H1 (cell line): ENCODE results near the gene KLHL1. TPM values are rescaled to one million over a fixed set of nuclear protein-coding genes. Genes with fewer than 3 reads are reported as not detected.

Experiments used
- CTCF ChIA-PET: fragments of 300-600 bp; sonication (Branson Sonifier 250); formaldehyde crosslinking; loops from one replicate; lab custom pipeline; 2021; ENCODE audit not compliant: partially characterized antibody; lab: Charles Lee
- POLR2A ChIA-PET: fragments of 300-600 bp; sonication (Branson Sonifier 250); formaldehyde crosslinking; loops from one replicate; lab custom pipeline; 2021; ENCODE audit warnings: inconsistent platforms; ENCODE audit not compliant: partially characterized antibody; lab: Charles Lee
- DNase-seq, 2 experiments: peaks; one replicate each; pipeline versions ENCODE4 v3.0.0 to v3.0.0-alpha.2; 2010 to 2022; ENCODE audit warnings: low spot score in 2 of 2, low read depth in 1 of 2, mixed read lengths in 1 of 2
- FAIRE-seq: peaks from 2 replicates; lab custom pipeline; 2011; peaks lifted over from hg19 to GRCh38; lab: Jason Lieb, UNC
- H2AFZ ChIP-seq: 2 replicates; pipeline ENCODE4 v1.8.1; 2012; ENCODE audit warnings: low read length, inconsistent platforms
- H2AK5ac ChIP-seq: 2 replicates; pipeline ENCODE4 v1.6.1; 2013; ENCODE audit warnings: low read depth, low read length
- H2BK120ac ChIP-seq: replicated peaks from 2 replicates; pipeline ENCODE3; 2013; ENCODE audit warnings: low read depth, low read length, inconsistent platforms
- H2BK12ac ChIP-seq: 2 replicates; pipeline ENCODE4 v1.6.1; 2013; ENCODE audit warnings: low read depth, low read length
- H2BK15ac ChIP-seq: 2 replicates; pipeline ENCODE4 v1.6.1; 2013; ENCODE audit warnings: low read length
- H2BK20ac ChIP-seq: 2 replicates; pipeline ENCODE4 v1.6.1; 2013; ENCODE audit warnings: low read length
- H2BK5ac ChIP-seq: 2 replicates; pipeline ENCODE4 v1.6.1; 2013; ENCODE audit warnings: low read depth, low read length
- H3K14ac ChIP-seq: 2 replicates; pipeline ENCODE4 v1.6.1; 2013; ENCODE audit warnings: inconsistent platforms; ENCODE audit not compliant: insufficient read length
- H3K18ac ChIP-seq: 2 replicates; pipeline ENCODE4 v1.6.1; 2013; ENCODE audit warnings: low read length; ENCODE audit errors: extremely low read depth
- H3K23ac ChIP-seq: 2 replicates; pipeline ENCODE4 v1.6.1; 2013; ENCODE audit warnings: inconsistent platforms; ENCODE audit not compliant: insufficient read length
- H3K23me2 ChIP-seq: 2 replicates; pipeline ENCODE4 v1.6.1; 2013; ENCODE audit warnings: low read depth, low read length
- H3K27ac ChIP-seq: 2 replicates; pipeline ENCODE4 v1.6.1; 2011; ENCODE audit warnings: low read depth, low read length, inconsistent platforms
- H3K27me3 ChIP-seq, 4 experiments: replicated peaks in 1 of 4; 1 replicate in 1 of 4; 2 replicates in 3 of 4; pipeline versions ENCODE4 v1.6.1 to v1.8.1; 2011 to 2013; ENCODE audit warnings: low read length in 3 of 4, mild to moderate bottlenecking in 3 of 4, inconsistent platforms in 2 of 4, mixed read lengths in 2 of 4, moderate library complexity in 1 of 4; ENCODE audit not compliant: control insufficient read depth in 3 of 4, insufficient read depth in 3 of 4; ENCODE audit errors: extremely low read depth in 1 of 4
- H3K36me3 ChIP-seq, 4 experiments: 2 replicates each; pipeline versions ENCODE4 v1.6.1 to v1.8.1; 2011 to 2013; ENCODE audit warnings: mild to moderate bottlenecking in 4 of 4, low read length in 3 of 4, moderate library complexity in 2 of 4, control low read depth in 1 of 4, inconsistent platforms in 1 of 4; ENCODE audit not compliant: insufficient read depth in 4 of 4, control insufficient read depth in 2 of 4
- H3K4ac ChIP-seq: replicated peaks from 2 replicates; pipeline ENCODE3; 2013; ENCODE audit warnings: low read length, low read depth, mixed read lengths, inconsistent platforms; ENCODE audit not compliant: insufficient read length
- H3K4me1 ChIP-seq, 4 experiments: replicated peaks in 1 of 4; 1 replicate in 1 of 4; 2 replicates in 3 of 4; pipeline versions ENCODE4 v1.6.1 to v1.8.1; 2011 to 2013; ENCODE audit warnings: low read length in 3 of 4, inconsistent platforms in 2 of 4, mixed read lengths in 1 of 4; ENCODE audit not compliant: insufficient read depth in 4 of 4, control insufficient read depth in 3 of 4
- H3K4me2 ChIP-seq, 2 experiments: 2 replicates each; pipeline versions ENCODE4 v1.6.1 to v1.8.1; 2011 to 2013; ENCODE audit warnings: low read depth in 2 of 2, low read length in 2 of 2, control low read depth in 1 of 2, inconsistent platforms in 1 of 2, mild to moderate bottlenecking in 1 of 2; ENCODE audit not compliant: insufficient read depth in 1 of 2
- H3K4me3 ChIP-seq, 4 experiments: fragments of 200-600, 300-600 bp in 1 of 4; sonication (generic), shearing (Covaris generic), sonication (Bioruptor Twin) in 1 of 4; 2 replicates each; pipeline versions ENCODE4 v1.5.1 to v1.8.1; 2011 to 2016; ENCODE audit warnings: low read length in 4 of 4, low read depth in 3 of 4, control low read depth in 2 of 4, inconsistent platforms in 2 of 4, mild to moderate bottlenecking in 2 of 4, mixed read lengths in 1 of 4, moderate library complexity in 1 of 4; ENCODE audit not compliant: insufficient read depth in 2 of 4; ENCODE audit errors: extremely low read depth in 1 of 4
- H3K56ac ChIP-seq: replicated peaks from 2 replicates; pipeline ENCODE3; 2013; ENCODE audit warnings: low read depth, mild to moderate bottlenecking, mixed read lengths, low read length, inconsistent platforms; ENCODE audit not compliant: insufficient read length
- H3K79me1 ChIP-seq: 2 replicates; pipeline ENCODE4 v1.6.1; 2013; ENCODE audit warnings: low read depth, low read length, control low read depth
- H3K79me2 ChIP-seq, 2 experiments: 2 replicates each; pipeline versions ENCODE4 v1.6.1 to v1.8.1; 2012 to 2013; ENCODE audit warnings: low read length in 2 of 2, mild to moderate bottlenecking in 2 of 2, inconsistent platforms in 1 of 2; ENCODE audit not compliant: insufficient read depth in 2 of 2, control insufficient read depth in 1 of 2
- H3K9ac ChIP-seq, 4 experiments: replicated peaks in 1 of 4; 1 replicate in 1 of 4; 2 replicates in 3 of 4; pipeline versions ENCODE4 v1.6.1 to v1.8.1; 2011 to 2013; ENCODE audit warnings: low read depth in 3 of 4, low read length in 3 of 4, control low read depth in 2 of 4, mild to moderate bottlenecking in 2 of 4, moderate library complexity in 2 of 4, inconsistent platforms in 1 of 4; ENCODE audit errors: extremely low read depth in 1 of 4
- H3K9me3 ChIP-seq, 2 experiments: 2 replicates each; pipeline versions ENCODE4 v1.6.1 to v1.8.1; 2012 to 2013; ENCODE audit warnings: mild to moderate bottlenecking in 2 of 2, moderate library complexity in 2 of 2, control low read depth in 1 of 2, inconsistent platforms in 1 of 2, low read depth in 1 of 2, low read length in 1 of 2, mixed read lengths in 1 of 2; ENCODE audit not compliant: insufficient read depth in 2 of 2
- H4K20me1 ChIP-seq, 2 experiments: replicated peaks in 1 of 2; 2 replicates each; pipeline versions ENCODE3 to v1.8.1; 2011 to 2013; ENCODE audit warnings: inconsistent platforms in 2 of 2, low read length in 2 of 2, mild to moderate bottlenecking in 1 of 2; ENCODE audit not compliant: insufficient read depth in 2 of 2, control insufficient read depth in 1 of 2
- H4K5ac ChIP-seq: 2 replicates; pipeline ENCODE4 v1.6.1; 2013; ENCODE audit warnings: low read length, low read depth, mixed read lengths, inconsistent platforms; ENCODE audit not compliant: insufficient read length
- H4K8ac ChIP-seq: 2 replicates; pipeline ENCODE4 v1.8.0; 2013; ENCODE audit warnings: mild to moderate bottlenecking, moderate library complexity, low read length, inconsistent platforms; ENCODE audit not compliant: insufficient read depth; ENCODE audit errors: extremely low read depth
- H4K91ac ChIP-seq: replicated peaks from 2 replicates; pipeline ENCODE3; 2013; ENCODE audit warnings: low read length, mixed read lengths, inconsistent platforms; ENCODE audit not compliant: insufficient read length
- CBX5 ChIP-seq: fragments of 300-800, 300-1000 bp; sonication (generic); IDR thresholded peaks from 2 replicates; pipeline ENCODE4 v1.7.1; 2016; ENCODE audit warnings: antibody characterized with exemption, low read length, low read depth
- CHD2 ChIP-seq: IDR thresholded peaks from 2 replicates; pipeline ENCODE4 v1.6.1; 2012; ENCODE audit warnings: low read length, improper control_type of control experiment
- EP300 ChIP-seq, 2 experiments: IDR thresholded peaks; 1 replicate in 1 of 2; 2 replicates in 1 of 2; pipeline ENCODE4 v1.6.1; 2011 to 2012; ENCODE audit warnings: low read depth in 2 of 2, low read length in 2 of 2, mild to moderate bottlenecking in 2 of 2, borderline replicate concordance in 1 of 2, inconsistent platforms in 1 of 2, moderate library complexity in 1 of 2
- JUN ChIP-seq: IDR thresholded peaks from 2 replicates; pipeline ENCODE4 v1.6.1; 2011; ENCODE audit warnings: low read depth, mild to moderate bottlenecking, improper control_type of control experiment, low read length
- KDM5A ChIP-seq: fragments of 200-600 bp; IDR thresholded peaks from 2 replicates; pipeline ENCODE4 v1.7.1; 2012; ENCODE audit warnings: mild to moderate bottlenecking, low read length, inconsistent platforms, mixed read lengths
- NANOG ChIP-seq: IDR thresholded peaks from 2 replicates; pipeline ENCODE4 v1.6.1; 2011; ENCODE audit warnings: low read length, low read depth, mild to moderate bottlenecking, inconsistent platforms; ENCODE audit not compliant: insufficient read depth, poor library complexity, severe bottlenecking
- RAD21 ChIP-seq, 2 experiments: IDR thresholded peaks in 1 of 2; conservative IDR thresholded peaks in 1 of 2; 2 replicates each; pipeline ENCODE4 v1.6.1; 2011; ENCODE audit warnings: low read depth in 2 of 2, low read length in 2 of 2, improper control_type of control experiment in 1 of 2, inconsistent platforms in 1 of 2, mild to moderate bottlenecking in 1 of 2, moderate library complexity in 1 of 2
- RBBP5 ChIP-seq: IDR thresholded peaks from 2 replicates; pipeline ENCODE4 v1.7.1; 2012; ENCODE audit warnings: low read depth, mild to moderate bottlenecking, inconsistent platforms, low read length, moderate library complexity, borderline replicate concordance
- RXRA ChIP-seq: IDR thresholded peaks from 2 replicates; pipeline ENCODE4 v1.6.1; 2011; ENCODE audit warnings: low read depth, mild to moderate bottlenecking, low read length, moderate library complexity; ENCODE audit not compliant: insufficient read depth
- SIX5 ChIP-seq: IDR thresholded peaks from 2 replicates; pipeline ENCODE4 v1.6.1; 2011; ENCODE audit warnings: mild to moderate bottlenecking, low read depth, low read length
- SP1 ChIP-seq: IDR thresholded peaks from 2 replicates; pipeline ENCODE4 v1.6.1; 2011; ENCODE audit warnings: low read depth, low read length
- WGBS, 2 experiments: shearing (Covaris generic) in 1 of 2; methylation state at CpG; one replicate each; pipeline versions ENCODE4 v1.1.6 to v1.1.7; 2013 to 2015; ENCODE audit warnings: low lambda C conversion rate in 2 of 2, mixed read lengths in 2 of 2, inconsistent platforms in 1 of 2, low coverage in 1 of 2, missing lambda C conversion rate in 1 of 2; ENCODE audit not compliant: insufficient replicate concordance in 2 of 2, insufficient coverage in 1 of 2, insufficient read length in 1 of 2; ENCODE audit errors: extremely low coverage in 1 of 2, missing lambda C conversion rate in 1 of 2; 5-methylcytosine and 5-hydroxymethylcytosine counted together
- polyA plus RNA-seq, 7 experiments: library from polyadenylated mRNA; depleted of rRNA in 3 of 7; stranded (reverse) in 5 of 7; unstranded in 2 of 7; fragments of >200 nt in 5 of 7; fragments of 200-250 nt in 2 of 7; gene quantifications; 1 replicate in 5 of 7; 2 replicates in 1 of 7; 4 replicates in 1 of 7; pipeline versions ENCODE4 v1.2.1 to v1.2.3, GENCODE V29; 2011 to 2013; ENCODE audit warnings: missing spikeins in 2 of 7, mixed read lengths in 2 of 7
- total RNA-seq: library from RNA; stranded (reverse); fragmentation: NEBNext Ultra II Directional; extraction: Animal tissue kit (Norgen Biotek cat#: 25700); gene quantifications from 2 replicates; pipeline ENCODE4 v1.2.1, GENCODE V29; 2021
- TF ChIP-seq, protein P1 (sequence below): IDR thresholded peaks from 2 replicates; pipeline ENCODE4 v1.6.1; 2012; ENCODE audit warnings: inconsistent platforms

KLHL1 gene
- total and polyA plus RNA-seq, 2 of the 8 experiments (the other 6 are each of a cell fraction or from before 2014, with no cell fraction given): not detected

DNA sequence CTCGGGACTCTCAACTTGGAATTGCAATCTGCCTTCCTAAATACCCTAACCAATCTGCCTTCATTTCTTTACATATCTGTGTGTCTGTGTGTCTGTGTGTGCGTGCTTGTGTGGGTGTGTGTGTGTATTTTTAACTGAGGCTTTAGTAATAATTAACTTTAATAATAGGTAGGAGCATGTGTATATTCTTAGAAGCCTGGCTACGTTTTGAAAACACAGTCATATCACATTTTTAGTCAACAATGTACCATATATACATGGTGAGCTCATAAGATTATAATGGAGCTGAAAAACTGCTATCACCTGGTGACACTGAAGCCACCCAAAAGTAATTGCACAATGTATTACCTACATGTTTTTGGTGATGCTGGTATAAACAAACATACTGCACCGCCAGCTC is 66.1 kb downstream of the KLHL1 start:
- no peaks in the 10 kb centered on the region for H3K9me3 ChIP-seq
- no peaks in the 10 kb centered on the region for H3K4me1 ChIP-seq
- no peak overlapping the region for H2BK15ac ChIP-seq
- H3K23me2 ChIP-seq: no peaks in the 10 kb centered on the region
- H2BK20ac ChIP-seq: no peak overlapping the region
- no peak overlapping the region for H3K18ac ChIP-seq
- FAIRE-seq: no peak
- no peak overlapping the region for H4K5ac ChIP-seq
- no peaks in the 10 kb centered on the region for H4K20me1 ChIP-seq
- H4K91ac ChIP-seq: no peak overlapping the region
- H2BK120ac ChIP-seq: no peak overlapping the region
- ChIA-PET CTCF (interaction anchor here (1.7 kb wide), 1 partner anchor 56 kb away, joined by 4 read pairs; no protein-coding TSS in a partner anchor), POLR2A (no interaction called here)
- no peaks in the 10 kb centered on the region for H3K79me2 ChIP-seq
- no peaks in the 10 kb centered on the region for H3K36me3 ChIP-seq
- H2AK5ac ChIP-seq: no peak overlapping the region
- H3K79me1 ChIP-seq: no peaks in the 10 kb centered on the region
- no peak overlapping the region for H2BK12ac ChIP-seq
- no peaks in the 10 kb centered on the region for H3K27me3 ChIP-seq
- no peak overlapping the region for H3K56ac ChIP-seq
- no peak overlapping the region for H3K27ac ChIP-seq
- 92% methylated on average over 4 of the region's 4 CpGs; no CpG with 5 or more reads in 1 of the 2 experiments for WGBS, 2 experiments
- H3K4me2 ChIP-seq: no peak overlapping the region
- no peak overlapping the region for H3K4ac ChIP-seq
- H4K8ac ChIP-seq: no peak overlapping the region
- H2BK5ac ChIP-seq: no peak overlapping the region
- no peak overlapping the region for H2AFZ ChIP-seq
- no peak overlapping the region for H3K14ac ChIP-seq
- no peak for DNase-seq
- H3K9ac ChIP-seq: no peak overlapping the region
- no peak overlapping the region for H3K4me3 ChIP-seq
- H3K23ac ChIP-seq: no peak overlapping the region
- TF ChIP-seq KDM5A (no peak), SP1 (no peak), EP300 (IDR thresholded peaks at IDR 0.05; ENCODE audit: borderline replicate concordance in 1 of 2, low read depth in 2 of 2, low read length in 2 of 2) (no peak), JUN (no peak), CHD2 (no peak), RBBP5 (no peak), SIX5 (no peak), RXRA (no peak), CBX5 (no peak), NANOG (no peak), RAD21 (IDR thresholded peaks at IDR 0.05 in 1 of 2, conservative IDR thresholded peaks at IDR 0.05 in 1 of 2; ENCODE audit: low read depth in 2 of 2, low read length in 2 of 2) (no peak)
- TF ChIP-seq, protein P1, sequence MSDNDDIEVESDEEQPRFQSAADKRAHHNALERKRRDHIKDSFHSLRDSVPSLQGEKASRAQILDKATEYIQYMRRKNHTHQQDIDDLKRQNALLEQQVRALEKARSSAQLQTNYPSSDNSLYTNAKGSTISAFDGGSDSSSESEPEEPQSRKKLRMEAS: no peak
